ENCODE results near the gene KLHL1. TPM values are rescaled to one million over a fixed set of nuclear protein-coding genes. Genes with fewer than 3 reads are reported as not detected.
"Not testable (repeated sequence)": the region's sequence is repeated elsewhere in the genome, so short reads cannot be mapped to it uniquely, and the experiment has no call there.

The KLHL1 gene, protein sequence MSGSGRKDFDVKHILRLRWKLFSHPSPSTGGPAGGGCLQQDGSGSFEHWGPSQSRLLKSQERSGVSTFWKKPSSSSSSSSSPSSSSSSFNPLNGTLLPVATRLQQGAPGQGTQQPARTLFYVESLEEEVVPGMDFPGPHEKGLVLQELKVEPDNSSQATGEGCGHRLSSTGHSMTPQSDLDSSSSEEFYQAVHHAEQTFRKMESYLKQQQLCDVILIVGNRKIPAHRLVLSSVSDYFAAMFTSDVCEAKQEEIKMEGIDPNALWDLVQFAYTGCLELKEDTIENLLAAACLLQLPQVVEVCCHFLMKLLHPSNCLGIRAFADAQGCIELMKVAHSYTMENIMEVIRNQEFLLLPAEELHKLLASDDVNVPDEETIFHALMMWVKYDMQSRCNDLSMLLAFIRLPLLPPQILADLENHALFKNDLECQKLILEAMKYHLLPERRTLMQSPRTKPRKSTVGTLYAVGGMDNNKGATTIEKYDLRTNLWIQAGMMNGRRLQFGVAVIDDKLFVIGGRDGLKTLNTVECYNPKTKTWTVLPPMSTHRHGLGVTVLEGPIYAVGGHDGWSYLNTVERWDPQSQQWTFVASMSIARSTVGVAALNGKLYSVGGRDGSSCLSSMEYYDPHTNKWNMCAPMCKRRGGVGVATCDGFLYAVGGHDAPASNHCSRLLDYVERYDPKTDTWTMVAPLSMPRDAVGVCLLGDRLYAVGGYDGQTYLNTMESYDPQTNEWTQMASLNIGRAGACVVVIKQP
- not detected for total RNA-seq

GRCh38 chr13:70108356-70109105 is at the start of gene KLHL1:
TSS of gene KLHL1 (minus strand) at chr13:70108452. CDS start at chr13:70107699, 753 bp downstream.
- H3K4me3 ChIP-seq, result no peak within 1 kb of the TSS

GRCh38 chr13:70142658-70143057 is 34.4 kb upstream of the KLHL1 start:
- H3K27ac ChIP-seq; H3K27me3 ChIP-seq; H3K4me1 ChIP-seq; H3K9me3 ChIP-seq; intact Hi-C loops (cut with DNase I; ENCODE audit: low total_unique reads); H3K4me3 ChIP-seq; H3K36me3 ChIP-seq; DNase-seq (ENCODE audit: low spot score in 2 of 2): not testable (repeated sequence)

More at GRCh38 chr13:70108356-70109105, at the start of gene KLHL1:
- TF ChIP-seq, protein P1, sequence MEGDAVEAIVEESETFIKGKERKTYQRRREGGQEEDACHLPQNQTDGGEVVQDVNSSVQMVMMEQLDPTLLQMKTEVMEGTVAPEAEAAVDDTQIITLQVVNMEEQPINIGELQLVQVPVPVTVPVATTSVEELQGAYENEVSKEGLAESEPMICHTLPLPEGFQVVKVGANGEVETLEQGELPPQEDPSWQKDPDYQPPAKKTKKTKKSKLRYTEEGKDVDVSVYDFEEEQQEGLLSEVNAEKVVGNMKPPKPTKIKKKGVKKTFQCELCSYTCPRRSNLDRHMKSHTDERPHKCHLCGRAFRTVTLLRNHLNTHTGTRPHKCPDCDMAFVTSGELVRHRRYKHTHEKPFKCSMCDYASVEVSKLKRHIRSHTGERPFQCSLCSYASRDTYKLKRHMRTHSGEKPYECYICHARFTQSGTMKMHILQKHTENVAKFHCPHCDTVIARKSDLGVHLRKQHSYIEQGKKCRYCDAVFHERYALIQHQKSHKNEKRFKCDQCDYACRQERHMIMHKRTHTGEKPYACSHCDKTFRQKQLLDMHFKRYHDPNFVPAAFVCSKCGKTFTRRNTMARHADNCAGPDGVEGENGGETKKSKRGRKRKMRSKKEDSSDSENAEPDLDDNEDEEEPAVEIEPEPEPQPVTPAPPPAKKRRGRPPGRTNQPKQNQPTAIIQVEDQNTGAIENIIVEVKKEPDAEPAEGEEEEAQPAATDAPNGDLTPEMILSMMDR (IDR thresholded peaks at IDR 0.05), result no peak
- no peak for TF ChIP-seq POLR2A (IDR thresholded peaks at IDR 0.05)
- no peak for TF ChIP-seq POLR2AphosphoS5 (IDR thresholded peaks at IDR 0.05)
- intact Hi-C loops (cut with DNase I; ENCODE audit: low total_unique reads), result no loop called here
- peaks cover 0 to 21% of the 10 kb centered on the region in 2 donors for H3K27me3 ChIP-seq
- no peaks in the 10 kb centered on the region for H3K4me1 ChIP-seq
- no peaks in the 10 kb centered on the region for H3K36me3 ChIP-seq
- no peak within 1 kb of the TSS for H3K27ac ChIP-seq
- no peaks in the 10 kb centered on the region for H3K9me3 ChIP-seq
- DNase-seq (ENCODE audit: low spot score in 2 of 2), result no peak

- H3K4me3 ChIP-seq, result no peak overlapping the region
- H3K27ac ChIP-seq, result no peak overlapping the region
- TF ChIP-seq POLR2AphosphoS5 (IDR thresholded peaks at IDR 0.05), result no peak
- TF ChIP-seq POLR2A (IDR thresholded peaks at IDR 0.05), result no peak
- TF ChIP-seq, protein P1 (IDR thresholded peaks at IDR 0.05), result no peak
- H3K27me3 ChIP-seq, result no peaks in the 10 kb centered on the region
- H3K4me1 ChIP-seq, result no peaks in the 10 kb centered on the region
- intact Hi-C loops (cut with DNase I; ENCODE audit: low total_unique reads), result no loop called here
- no peaks in the 10 kb centered on the region for H3K36me3 ChIP-seq
- no peaks in the 10 kb centered on the region for H3K9me3 ChIP-seq
- no peak for DNase-seq (ENCODE audit: low spot score in 2 of 2)
Observed at GRCh38 chr13:70128098-70128497, 19.8 kb upstream of the KLHL1 start.

GRCh38 chr13:70125693-70126092 is 17.4 kb upstream of the KLHL1 start:
- H3K27me3 ChIP-seq, result no peaks in the 10 kb centered on the region
- H3K9me3 ChIP-seq, result no peaks in the 10 kb centered on the region
- intact Hi-C loops (cut with DNase I; ENCODE audit: low total_unique reads), result no loop called here
- H3K4me3 ChIP-seq, result no peak overlapping the region
- DNase-seq (ENCODE audit: low spot score in 2 of 2), result no peak
- no peaks in the 10 kb centered on the region for H3K36me3 ChIP-seq
- no peaks in the 10 kb centered on the region for H3K4me1 ChIP-seq
- H3K27ac ChIP-seq, result no peak overlapping the region
- no peak for TF ChIP-seq POLR2A (IDR thresholded peaks at IDR 0.05)

- Histone ChIP-seq H3K4me3 (no peak overlapping the region), H3K36me3 (no peaks in the 10 kb centered on the region), H3K4me1 (no peaks in the 10 kb centered on the region), H3K9me3 (no peaks in the 10 kb centered on the region), H3K27ac (no peak overlapping the region), H3K27me3 (no peaks in the 10 kb centered on the region)
- TF ChIP-seq, protein P1 (IDR thresholded peaks at IDR 0.05), result no peak
- no peak for TF ChIP-seq POLR2A (IDR thresholded peaks at IDR 0.05)
- no peak for TF ChIP-seq POLR2AphosphoS5 (IDR thresholded peaks at IDR 0.05)
- intact Hi-C loops (cut with DNase I; ENCODE audit: low total_unique reads), result no loop called here
- no peak for DNase-seq (ENCODE audit: low spot score in 2 of 2)
Observed at GRCh38 chr13:70117338-70117905, 9.2 kb upstream of the KLHL1 start.
